Fibroblast of skin of left quadriceps (primary cell): Measurements from ENCODE around the gene MED12.
A peak's percentile ranks its signal among the peaks of the same experiment; 100 is the strongest.

Experiments used
- DNase-seq, 2 experiments: peaks; one replicate each; pipeline ENCODE4 v3.0.0-alpha.2; 2013; ENCODE audit warnings: low read depth in 2 of 2

Gene MED12

DNA sequence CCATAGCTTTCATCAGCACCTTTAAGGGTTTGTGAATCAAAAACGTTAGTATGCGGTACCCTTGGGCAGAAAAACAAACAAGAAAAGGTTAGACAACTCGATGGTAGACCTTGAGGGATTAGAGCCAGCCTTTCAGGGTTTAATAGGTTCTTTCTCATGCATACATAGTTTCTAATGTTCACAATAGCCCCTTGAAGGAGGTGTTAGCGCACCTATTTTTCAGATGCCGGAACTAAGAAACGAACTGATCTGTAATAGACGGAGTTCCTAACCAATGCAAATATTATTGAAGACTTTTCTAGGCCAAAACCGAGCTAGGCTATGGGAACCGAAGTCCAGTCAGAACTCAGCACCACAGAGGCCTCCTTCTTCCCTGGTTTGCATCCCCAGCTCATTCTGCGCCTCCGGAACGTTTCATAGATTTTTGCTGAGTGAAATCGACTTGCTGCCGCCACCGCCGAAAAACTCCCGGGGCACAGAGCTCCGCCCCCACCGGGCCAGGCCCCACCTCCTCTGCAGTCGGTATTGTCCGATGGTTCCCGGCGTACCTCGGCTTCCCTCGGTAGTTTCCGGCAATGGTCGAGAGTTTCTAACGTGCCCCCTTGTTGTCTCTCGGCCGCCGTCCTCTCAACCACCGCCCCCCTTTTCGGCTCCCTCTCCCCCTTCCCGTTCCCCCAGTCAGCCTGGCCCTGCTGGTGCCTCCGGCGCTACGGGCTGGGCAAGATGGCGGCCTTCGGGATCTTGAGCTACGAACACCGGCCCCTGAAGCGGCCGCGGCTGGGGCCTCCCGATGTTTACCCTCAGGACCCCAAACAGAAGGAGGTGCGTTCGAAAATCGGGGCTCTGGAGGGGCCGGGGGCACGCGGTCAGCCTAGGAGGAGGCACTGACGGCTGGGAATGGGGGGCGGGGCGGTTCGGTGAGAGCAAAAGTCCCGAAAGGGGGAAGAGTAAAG is at the start of gene MED12:
Gene MED12 (plus strand): TSS at position 565 of the 953 bp plus-strand sequence. CDS start 159 bp downstream, at position 724.
- DNase-seq, result peak; percentile 61 to 70

DNA sequence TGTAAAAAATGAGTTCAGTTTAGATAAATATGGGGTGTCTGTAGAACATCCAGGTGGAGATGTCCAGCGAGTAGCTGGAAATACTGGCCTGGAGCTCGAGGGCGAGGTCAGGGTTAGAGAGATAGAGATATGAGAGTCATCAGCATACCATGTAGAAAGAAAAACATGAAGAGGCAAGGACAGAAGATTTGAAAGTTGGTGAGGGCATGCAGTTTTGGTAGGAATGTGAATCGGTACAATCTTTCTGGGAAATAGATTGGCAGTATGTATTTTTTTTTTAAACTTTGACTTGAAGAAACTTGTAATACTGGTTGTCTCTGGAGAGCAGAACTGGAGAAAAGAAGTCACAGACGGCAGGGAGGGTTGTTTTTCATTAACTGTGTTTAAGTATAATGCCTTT is 47.9 kb upstream of the MED12 start:
- no peak for DNase-seq

- DNase-seq, result no peak
Measured at GRCh38 chrX:71081330-71082123, 36.9 kb upstream of the MED12 start.

DNA sequence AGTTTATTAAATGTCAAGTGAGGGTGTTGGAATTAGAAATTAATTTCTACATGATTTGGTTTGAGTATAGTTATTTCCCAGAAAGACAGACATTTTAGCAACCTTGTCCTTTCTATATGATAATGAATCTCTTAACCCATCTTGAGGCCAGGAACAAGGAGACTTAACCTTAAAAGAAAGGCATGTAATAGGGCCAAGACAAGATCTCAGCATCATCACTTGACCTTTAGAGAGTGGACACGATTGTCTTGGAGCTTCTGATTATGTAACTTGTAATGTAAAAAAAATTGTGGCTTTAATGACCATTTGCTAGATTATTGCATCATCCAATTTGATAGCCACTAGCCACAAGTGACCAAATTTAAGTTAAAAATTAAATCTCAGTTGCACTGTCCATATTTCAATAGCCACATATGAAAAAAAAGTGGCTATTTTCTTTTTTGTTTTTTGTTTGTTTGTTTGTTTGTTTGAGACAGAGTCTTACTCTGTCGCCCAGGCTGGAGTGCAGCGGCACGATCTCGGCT is 36.2 kb upstream of the MED12 start:
- DNase-seq, result no peak

GRCh38 chrX:71082822-71083221 is 35.6 kb upstream of the MED12 start:
- DNase-seq, result no peak

GRCh38 chrX:71085900-71086299 is 32.5 kb upstream of the MED12 start:
- DNase-seq, result no peak

DNA sequence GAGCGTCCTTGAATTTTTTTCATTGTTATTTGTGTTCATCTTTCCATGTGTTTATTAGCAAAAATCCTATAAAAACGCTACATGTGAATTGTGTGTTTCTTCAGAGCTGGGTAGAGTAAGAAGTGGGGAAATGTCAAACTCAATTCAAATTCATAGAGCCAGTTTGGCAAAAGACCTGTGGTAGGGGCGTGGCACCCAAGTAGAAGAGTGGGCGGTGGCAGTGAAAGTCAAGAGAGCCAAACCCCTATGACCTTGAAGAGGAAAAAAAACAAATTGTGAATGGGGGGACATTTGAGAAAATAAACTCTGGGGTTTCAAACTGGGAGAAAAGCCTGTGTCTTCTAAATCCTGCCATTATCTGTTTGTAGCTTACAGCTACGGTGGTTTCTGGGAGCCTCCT is 27.1 kb upstream of the MED12 start:
- DNase-seq, result no peak

- DNase-seq, result no peak
Measured at GRCh38 chrX:71095033-71095432, 23.4 kb upstream of the MED12 start.

DNA sequence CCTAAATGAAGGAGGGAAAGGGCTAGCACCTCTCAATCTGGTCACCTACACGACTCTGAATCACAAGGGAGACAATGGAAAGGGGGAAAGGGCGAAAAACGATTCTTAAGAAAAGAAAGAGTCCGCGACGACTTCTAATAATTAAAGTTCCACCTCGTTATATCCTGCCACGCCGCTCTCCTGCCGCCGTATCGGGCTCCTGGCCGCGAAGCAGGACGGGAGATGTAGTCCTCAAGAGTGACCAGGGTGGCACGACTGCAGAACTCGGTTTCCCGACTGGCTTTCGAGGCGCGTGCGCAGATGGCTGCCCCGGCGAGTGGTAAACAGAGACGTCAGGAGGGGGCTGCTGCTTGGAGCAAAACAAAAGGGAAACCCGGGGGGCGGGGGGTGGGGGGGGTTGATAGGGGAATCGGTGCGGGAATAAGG is 22.8 kb upstream of the MED12 start, which contains the start of gene FOXO4:
Gene FOXO4 (plus strand): TSS at position 297 of the 426 bp plus-strand sequence. CDS start 678 bp downstream, outside the sequence.
- peak; percentile 57 for DNase-seq

DNA sequence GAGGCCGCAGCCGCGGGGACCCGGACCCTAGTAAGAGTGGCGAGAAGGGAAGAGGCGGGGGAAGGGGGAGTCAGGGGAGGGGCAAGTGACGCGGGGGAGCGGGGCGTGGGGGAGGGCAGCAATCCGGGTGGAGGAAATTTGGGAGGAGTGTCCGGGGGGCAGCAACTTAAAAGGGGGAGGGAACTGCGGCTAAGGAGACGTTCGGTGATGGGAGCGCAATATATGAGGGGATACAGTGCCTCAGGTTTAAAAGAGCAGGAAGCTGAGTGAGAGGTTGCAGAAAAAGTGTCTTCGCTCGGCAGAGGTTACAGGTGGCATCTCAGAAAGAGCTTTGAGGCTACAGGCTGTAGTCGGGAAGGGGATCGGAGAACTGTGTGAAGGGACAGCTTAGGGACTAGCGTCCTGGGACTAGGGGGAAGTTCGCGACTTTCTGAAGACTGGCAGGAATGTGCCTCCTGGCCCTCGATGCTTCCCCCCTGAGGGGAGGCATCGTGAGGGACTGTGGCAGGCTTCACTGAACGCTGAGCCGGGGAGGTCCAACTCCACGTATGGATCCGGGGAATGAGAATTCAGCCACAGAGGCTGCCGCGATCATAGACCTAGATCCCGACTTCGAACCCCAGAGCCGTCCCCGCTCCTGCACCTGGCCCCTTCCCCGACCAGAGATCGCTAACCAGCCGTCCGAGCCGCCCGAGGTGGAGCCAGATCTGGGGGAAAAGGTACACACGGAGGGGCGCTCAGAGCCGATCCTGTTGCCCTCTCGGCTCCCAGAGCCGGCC is 22.2 kb upstream of the MED12 start:
- DNase-seq, result no peak

DNA sequence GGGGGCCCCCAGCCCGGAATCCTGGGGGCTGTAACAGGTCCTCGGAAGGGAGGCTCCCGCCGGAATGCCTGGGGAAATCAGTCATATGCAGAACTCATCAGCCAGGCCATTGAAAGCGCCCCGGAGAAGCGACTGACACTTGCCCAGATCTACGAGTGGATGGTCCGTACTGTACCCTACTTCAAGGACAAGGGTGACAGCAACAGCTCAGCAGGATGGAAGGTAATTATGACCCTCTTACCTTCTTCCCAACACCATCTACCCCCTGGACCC is 21.7 kb upstream of the MED12 start:
- DNase-seq, result no peak

DNA sequence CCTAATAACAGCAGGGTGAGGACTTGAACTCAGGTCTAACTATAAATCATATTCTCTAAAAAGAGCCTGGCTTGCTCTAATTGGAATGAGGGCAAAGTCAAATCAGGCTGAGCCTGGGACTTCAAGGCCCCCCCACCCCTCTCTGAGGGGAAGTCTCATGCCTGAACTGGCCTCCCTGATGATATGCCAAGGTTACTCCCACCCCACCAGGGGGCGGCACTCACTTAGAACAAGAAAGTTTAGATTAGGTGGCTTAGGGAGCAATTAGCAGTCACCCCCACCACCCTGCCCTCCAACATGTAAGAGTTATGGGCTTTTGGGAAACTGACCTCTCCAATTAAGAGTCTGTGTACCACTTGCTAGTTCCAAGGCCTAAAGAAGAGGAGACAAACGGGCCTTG is 20.1 kb upstream of the MED12 start:
- peak in 1 of 2 experiments; percentile 10 for DNase-seq

GRCh38 chrX:71098951-71099506 is 19.4 kb upstream of the MED12 start:
- no peak for DNase-seq

DNA sequence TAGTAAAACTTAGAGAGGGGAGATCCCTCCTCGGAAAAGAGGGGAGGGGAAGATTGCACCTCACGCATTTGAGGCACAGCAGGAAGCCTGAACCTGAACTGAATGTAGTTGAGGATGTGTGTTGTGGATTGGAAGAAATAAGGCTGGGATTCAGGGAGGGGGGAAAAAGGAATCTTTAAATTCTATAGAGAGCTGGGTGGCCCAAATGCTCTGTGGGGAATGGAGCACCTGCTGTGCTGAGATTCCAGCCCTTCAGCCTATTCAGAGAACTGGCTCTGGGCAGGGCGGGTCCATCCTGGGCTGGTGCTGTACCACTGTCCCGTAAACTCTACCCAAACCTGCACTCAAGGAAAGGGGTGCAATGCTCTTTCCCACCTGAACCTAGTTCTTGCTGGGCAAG is 18.7 kb upstream of the MED12 start:
- DNase-seq, result no peak

- no peak for DNase-seq
Measured at GRCh38 chrX:71100581-71101505, 17.6 kb upstream of the MED12 start.

GRCh38 chrX:71102292-71102691 is 16.1 kb upstream of the MED12 start:
- DNase-seq, result no peak

DNA sequence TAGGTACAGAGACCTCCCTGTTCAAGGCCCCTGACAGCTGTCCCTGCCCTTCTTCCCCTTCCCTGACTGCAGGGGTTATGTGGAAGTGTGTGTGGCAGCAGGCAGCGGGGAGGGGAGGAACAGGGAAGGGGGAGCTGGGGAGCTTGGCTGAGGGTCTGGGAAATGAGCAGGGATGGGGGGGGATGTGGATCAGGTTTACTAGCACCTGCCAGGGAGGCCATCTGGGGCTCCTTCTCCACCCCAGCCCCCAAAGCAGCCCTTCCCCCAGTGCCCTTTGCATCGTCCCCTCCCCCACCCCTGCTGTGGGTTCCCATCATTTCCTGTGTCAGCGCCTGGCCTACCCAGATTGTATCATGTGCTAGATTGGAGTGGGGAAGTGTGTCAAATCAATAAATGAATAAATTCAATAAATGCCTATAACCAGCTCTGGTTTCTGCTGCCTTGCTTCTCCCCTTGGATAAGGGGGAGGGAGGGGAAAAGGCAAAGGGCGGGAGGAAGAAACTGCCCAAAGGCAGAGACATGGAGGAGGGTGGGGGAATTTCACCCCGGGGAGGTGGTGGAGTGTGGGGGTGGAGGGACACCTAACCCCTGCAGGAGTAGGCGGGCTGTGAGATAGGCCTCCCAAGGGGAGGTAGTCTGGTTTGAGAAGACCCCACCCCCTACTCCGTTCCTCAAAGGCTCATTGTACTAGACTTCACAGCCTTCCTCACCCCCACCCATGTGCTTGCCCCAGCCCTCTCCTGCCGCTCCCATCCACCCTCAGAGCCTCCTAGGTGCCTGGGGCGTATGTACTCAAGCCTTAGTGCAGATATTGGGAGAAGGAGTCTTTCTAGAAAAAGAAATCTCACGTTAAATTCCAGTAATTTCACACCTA is 15.0 kb upstream of the MED12 start:
- DNase-seq, result no peak

- no peak for DNase-seq
Measured at GRCh38 chrX:71105628-71106027, 12.8 kb upstream of the MED12 start.

DNA sequence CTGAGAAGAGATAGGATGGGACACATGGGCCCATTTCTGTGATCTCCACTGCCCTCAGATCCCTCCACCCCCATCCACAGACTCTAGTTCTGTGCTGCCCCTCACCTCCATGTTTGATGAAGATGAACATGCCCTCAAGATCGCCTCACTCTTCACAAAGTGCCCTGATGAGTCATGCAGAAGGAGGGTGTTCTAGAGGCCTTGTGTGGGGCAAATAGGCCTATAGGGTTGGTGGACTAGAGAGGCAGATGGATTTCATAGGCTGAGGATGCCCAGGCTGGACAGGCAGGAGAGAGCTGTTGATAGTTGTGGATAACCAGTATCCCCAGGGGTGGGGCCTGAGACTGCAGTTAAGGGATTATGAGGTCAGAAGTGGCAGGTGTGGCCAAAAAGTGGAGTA is 12.0 kb upstream of the MED12 start, which contains the start of gene CXorf65:
Gene CXorf65 (minus strand): TSS at position 314 of the 400 bp plus-strand sequence. CDS start 184 bp downstream, at position 130.
- DNase-seq, result no peak
